GM06990 (cell line): ENCODE measurements around the gene ELOVL5.

Experiments used
- DNase-seq: peaks from one replicate; pipeline ENCODE4 v3.0.0-alpha.2; 2011; ENCODE audit not compliant: insufficient read length; ENCODE audit errors: extremely low read depth
- H3K27me3 ChIP-seq: replicated peaks from 2 replicates; pipeline ENCODE4 v1.6.0; 2011; ENCODE audit warnings: low read length; ENCODE audit not compliant: control insufficient read depth, insufficient read depth
- H3K36me3 ChIP-seq: 2 replicates; pipeline ENCODE4 v1.5.1; 2011; ENCODE audit warnings: low read length; ENCODE audit not compliant: control insufficient read depth, insufficient read depth
- H3K4me3 ChIP-seq: replicated peaks from 2 replicates; pipeline ENCODE4 v1.5.1; 2011; ENCODE audit warnings: low read depth, mild to moderate bottlenecking, control low read depth, low read length
- TF ChIP-seq, protein P1 (sequence below): IDR thresholded peaks from 2 replicates; pipeline ENCODE4 v1.5.1; 2011; ENCODE audit warnings: low read length, control low read depth, mild to moderate bottlenecking, inconsistent platforms; ENCODE audit not compliant: insufficient read depth, poor library complexity, severe bottlenecking

Gene ELOVL5, protein sequence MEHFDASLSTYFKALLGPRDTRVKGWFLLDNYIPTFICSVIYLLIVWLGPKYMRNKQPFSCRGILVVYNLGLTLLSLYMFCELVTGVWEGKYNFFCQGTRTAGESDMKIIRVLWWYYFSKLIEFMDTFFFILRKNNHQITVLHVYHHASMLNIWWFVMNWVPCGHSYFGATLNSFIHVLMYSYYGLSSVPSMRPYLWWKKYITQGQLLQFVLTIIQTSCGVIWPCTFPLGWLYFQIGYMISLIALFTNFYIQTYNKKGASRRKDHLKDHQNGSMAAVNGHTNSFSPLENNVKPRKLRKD

DNA sequence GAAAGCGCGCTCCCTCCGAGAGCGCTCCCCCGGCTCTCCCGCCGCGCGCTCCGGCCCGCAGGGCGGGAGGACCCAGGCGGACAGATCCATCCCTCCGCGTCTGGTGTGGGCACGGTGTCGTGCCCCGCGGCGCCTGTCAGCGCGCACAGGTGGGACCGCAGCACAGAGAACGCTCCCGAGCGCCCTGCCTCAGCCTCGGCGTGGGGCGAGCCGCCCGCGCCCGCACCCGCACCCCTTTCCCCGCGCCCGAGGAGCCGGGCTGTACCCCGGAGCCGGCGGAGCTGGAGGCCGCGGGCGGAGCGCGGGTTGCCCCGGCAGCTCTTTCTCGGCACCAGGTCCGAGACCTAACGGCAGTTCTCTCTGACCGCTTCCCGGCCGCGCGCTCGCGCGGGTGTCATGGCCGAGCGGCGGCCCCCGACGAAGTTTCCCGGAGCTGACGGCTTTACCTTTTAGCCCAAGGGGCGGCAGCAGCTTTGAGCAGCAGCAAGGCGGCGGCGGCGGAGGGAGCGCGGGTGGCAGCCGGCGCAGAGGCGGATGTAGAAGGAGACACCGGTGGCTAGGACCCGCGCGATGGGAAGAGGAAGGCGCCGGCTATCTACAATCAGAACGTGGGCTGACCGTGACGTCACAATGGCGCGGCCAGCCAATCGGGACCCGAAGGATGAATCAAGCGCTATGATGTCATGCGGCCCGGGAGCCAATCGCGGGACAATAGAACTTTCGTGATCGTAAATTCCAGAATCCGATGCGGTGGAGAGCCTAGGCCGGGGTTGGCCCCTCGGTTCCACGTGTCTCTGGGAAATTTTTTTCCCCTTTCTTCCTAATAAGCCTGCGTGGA is at the start of gene ELOVL5:
Gene ELOVL5 (minus strand): TSS at position 580 of the 838 bp plus-strand sequence. CDS start 53,251 bp downstream, outside the sequence.
- DNase-seq = peak; percentile 94
- TF ChIP-seq, protein P1, sequence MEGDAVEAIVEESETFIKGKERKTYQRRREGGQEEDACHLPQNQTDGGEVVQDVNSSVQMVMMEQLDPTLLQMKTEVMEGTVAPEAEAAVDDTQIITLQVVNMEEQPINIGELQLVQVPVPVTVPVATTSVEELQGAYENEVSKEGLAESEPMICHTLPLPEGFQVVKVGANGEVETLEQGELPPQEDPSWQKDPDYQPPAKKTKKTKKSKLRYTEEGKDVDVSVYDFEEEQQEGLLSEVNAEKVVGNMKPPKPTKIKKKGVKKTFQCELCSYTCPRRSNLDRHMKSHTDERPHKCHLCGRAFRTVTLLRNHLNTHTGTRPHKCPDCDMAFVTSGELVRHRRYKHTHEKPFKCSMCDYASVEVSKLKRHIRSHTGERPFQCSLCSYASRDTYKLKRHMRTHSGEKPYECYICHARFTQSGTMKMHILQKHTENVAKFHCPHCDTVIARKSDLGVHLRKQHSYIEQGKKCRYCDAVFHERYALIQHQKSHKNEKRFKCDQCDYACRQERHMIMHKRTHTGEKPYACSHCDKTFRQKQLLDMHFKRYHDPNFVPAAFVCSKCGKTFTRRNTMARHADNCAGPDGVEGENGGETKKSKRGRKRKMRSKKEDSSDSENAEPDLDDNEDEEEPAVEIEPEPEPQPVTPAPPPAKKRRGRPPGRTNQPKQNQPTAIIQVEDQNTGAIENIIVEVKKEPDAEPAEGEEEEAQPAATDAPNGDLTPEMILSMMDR = no peak
- Histone ChIP-seq H3K4me3 (peak within 1 kb of the TSS; percentile 89), H3K36me3 (no peaks in the 10 kb centered on the region; the same call in 1 of the 2 replicates), H3K27me3 (no peaks in the 10 kb centered on the region; the same call in 1 of the 2 replicates)

DNA sequence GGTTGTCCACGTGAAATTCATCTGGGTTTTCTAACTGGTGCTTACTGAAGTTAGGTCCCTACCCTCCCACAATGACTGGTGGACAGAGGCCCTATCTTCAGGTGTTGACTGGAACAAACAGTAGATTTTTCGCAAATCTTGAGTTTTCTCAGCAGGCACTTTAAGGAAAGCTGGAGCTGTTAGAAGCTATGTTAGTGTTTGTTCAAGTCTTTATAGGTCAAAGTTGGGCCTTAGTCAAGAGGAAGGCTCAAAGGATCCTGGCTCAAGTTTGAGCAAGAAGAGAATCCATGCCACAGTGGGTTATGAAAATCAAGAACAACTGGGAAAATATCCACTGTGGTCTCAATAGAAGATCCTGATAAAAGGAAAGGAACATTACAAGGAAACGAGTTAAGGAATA is 48.5 kb upstream of the ELOVL5 start:
- Histone ChIP-seq H3K4me3 (no peak overlapping the region), H3K36me3 (no peaks in the 10 kb centered on the region), H3K27me3 (no peaks in the 10 kb centered on the region; the same call in 1 of the 2 replicates)
- TF ChIP-seq, protein P1 = no peak
- no peak for DNase-seq

DNA sequence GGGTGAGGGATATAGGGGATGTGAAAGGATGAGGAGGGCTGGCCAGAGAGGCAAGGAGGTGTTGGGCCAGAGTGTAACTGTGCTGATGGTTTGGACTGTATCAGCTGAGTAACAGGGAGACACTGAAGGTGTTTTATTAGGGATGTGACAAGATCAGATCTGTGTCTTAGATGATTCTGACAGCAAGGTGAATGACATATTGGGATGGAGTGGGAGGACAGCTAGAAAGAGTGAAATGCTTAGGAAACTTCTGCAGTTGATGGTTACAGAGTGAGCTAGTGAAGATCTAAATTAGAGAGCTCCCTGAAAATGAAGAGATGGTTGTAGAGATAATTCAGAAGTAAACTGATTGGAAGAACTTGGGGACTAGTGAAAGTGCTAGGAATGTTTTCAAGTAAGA is 47.2 kb upstream of the ELOVL5 start:
- TF ChIP-seq, protein P1 = no peak
- Histone ChIP-seq H3K36me3 (no peaks in the 10 kb centered on the region), H3K27me3 (no peaks in the 10 kb centered on the region; the same call in 1 of the 2 replicates), H3K4me3 (no peak overlapping the region)
- no peak for DNase-seq

DNA sequence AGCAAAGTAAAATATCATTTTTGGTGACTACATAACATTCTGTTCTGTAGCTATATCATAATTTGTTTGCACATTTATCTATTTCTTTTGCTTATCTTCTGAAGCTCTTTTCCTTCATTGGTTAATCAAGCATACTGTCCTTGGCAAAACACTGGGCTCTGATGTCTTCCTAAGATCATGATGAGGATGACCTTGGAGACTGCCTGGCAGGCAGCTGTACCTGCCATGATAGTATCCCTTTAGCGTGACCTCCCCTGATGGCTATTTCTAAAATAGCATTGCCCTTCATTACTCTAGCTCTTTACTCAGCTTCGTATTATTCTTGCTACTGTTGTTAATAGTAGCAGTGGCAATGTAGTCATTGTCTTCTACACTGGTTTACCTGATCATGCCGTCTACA is 46.0 kb upstream of the ELOVL5 start:
- DNase-seq = no peak
- Histone ChIP-seq H3K36me3 (no peaks in the 10 kb centered on the region), H3K4me3 (no peak overlapping the region), H3K27me3 (no peaks in the 10 kb centered on the region; the same call in 1 of the 2 replicates)
- TF ChIP-seq, protein P1 = no peak

DNA sequence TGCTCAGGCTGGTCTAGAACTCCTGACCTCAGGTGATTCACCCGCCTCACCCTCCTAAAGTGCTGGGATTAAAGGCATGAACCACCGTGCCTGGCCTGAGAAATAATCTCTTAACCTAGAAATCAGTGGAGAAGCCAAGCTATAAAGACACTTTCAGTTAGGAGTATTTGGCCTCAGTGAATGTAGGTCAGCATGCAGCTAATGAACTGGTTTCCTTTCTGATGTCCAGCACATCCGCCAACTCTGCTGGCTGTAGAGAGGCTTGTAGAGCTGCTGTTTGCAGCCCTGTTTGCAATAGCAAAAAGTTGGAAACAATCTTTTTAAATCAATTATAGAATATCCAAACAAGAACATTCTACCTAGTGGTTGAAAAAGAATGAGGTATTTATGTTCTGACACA is 42.4 kb upstream of the ELOVL5 start:
- Histone ChIP-seq H3K36me3 (no peaks in the 10 kb centered on the region), H3K4me3 (no peak overlapping the region), H3K27me3 (no peaks in the 10 kb centered on the region; the same call in 1 of the 2 replicates)
- TF ChIP-seq, protein P1 = no peak
- no peak for DNase-seq
